HEK293T (cell line): ENCODE measurements around the gene ARHGDIG.

Source experiments
- BHLHE40 ChIP-seq: fragments of 450-650 bp; IDR thresholded peaks from 2 replicates; pipeline ENCODE4 v1.6.1; 2016; ENCODE audit warnings: mild to moderate bottlenecking, moderate library complexity, borderline replicate concordance
- CTBP1 ChIP-seq: fragments of 450-650 bp; IDR thresholded peaks from 2 replicates; pipeline ENCODE4 v1.6.1; 2016; ENCODE audit warnings: borderline replicate concordance
- ELF4 ChIP-seq: fragments of 450-650 bp; IDR thresholded peaks from 2 replicates; pipeline ENCODE4 v1.6.1; 2017; ENCODE audit warnings: antibody characterized with exemption
- HDGF ChIP-seq: fragments of 450-650 bp; IDR thresholded peaks from 2 replicates; pipeline ENCODE4 v1.6.1; 2017; ENCODE audit warnings: antibody characterized with exemption, borderline replicate concordance
- LEF1 ChIP-seq: fragments of 450-650 bp; IDR thresholded peaks from 2 replicates; pipeline ENCODE4 v1.6.1; 2017; ENCODE audit warnings: mild to moderate bottlenecking, borderline replicate concordance
- NFRKB ChIP-seq: fragments of 450-650 bp; IDR thresholded peaks from 2 replicates; pipeline ENCODE4 v1.6.1; 2016; ENCODE audit warnings: mild to moderate bottlenecking, moderate library complexity
- TARDBP ChIP-seq: fragments of 450-650 bp; IDR thresholded peaks from 2 replicates; pipeline ENCODE4 v1.6.1; 2016
- ZNF384 ChIP-seq: fragments of 450-650 bp; IDR thresholded peaks from 2 replicates; pipeline ENCODE4 v1.6.1; 2016

GRCh38 chr16:278863-279366 lies 1.5 kb upstream of the ARHGDIG start:
- TF ChIP-seq BHLHE40, result no peak
- TF ChIP-seq TARDBP, result no peak
- TF ChIP-seq ELF4, result no peak
- no peak for TF ChIP-seq NFRKB
- TF ChIP-seq ZNF384, result no peak
- no peak for TF ChIP-seq HDGF
- TF ChIP-seq LEF1, result no peak
- no peak for TF ChIP-seq CTBP1
